Spinal cord (tissue), 10 donors: ENCODE results near the gene DALRD3. TPM values are rescaled to one million over a fixed set of nuclear protein-coding genes. Genes with fewer than 3 reads are reported as not detected.

Experiments
- DNase-seq, 6 donors: peaks; one replicate each; pipeline versions ENCODE4 v3.0.0 to v3.0.0-alpha.2; 2013 to 2015; ENCODE audit warnings: low spot score in 6 of 6, low read depth in 4 of 6
- H3K27ac ChIP-seq: one replicate; pipeline ENCODE4 v1.5.1; 2013; ENCODE audit warnings: low read depth, low read length, control low read depth
- H3K27me3 ChIP-seq: one replicate; pipeline ENCODE4 v1.6.1; 2013; ENCODE audit warnings: low read length; ENCODE audit not compliant: control insufficient read depth, insufficient read depth
- H3K36me3 ChIP-seq: one replicate; pipeline ENCODE4 v1.6.1; 2013; ENCODE audit warnings: low read length; ENCODE audit not compliant: control insufficient read depth, insufficient read depth
- H3K4me1 ChIP-seq: one replicate; pipeline ENCODE4 v1.6.1; 2013; ENCODE audit warnings: low read length; ENCODE audit not compliant: control insufficient read depth, insufficient read depth
- H3K4me3 ChIP-seq: one replicate; pipeline ENCODE4 v1.5.1; 2013; ENCODE audit warnings: low read depth, low read length, control low read depth
- H3K9me3 ChIP-seq: one replicate; pipeline ENCODE4 v1.6.1; 2013; ENCODE audit warnings: low read length; ENCODE audit not compliant: control insufficient read depth, insufficient read depth
- WGBS: methylation state at CpG from one replicate; pipeline ENCODE4 v1.1.5; 2013; ENCODE audit warnings: missing lambda C conversion rate; ENCODE audit not compliant: insufficient coverage; 5-methylcytosine and 5-hydroxymethylcytosine counted together
- polyA plus RNA-seq, 2 donors: library from polyadenylated mRNA; unstranded; fragments of 120-200 nt; gene quantifications; one replicate each; pipeline ENCODE4 v1.2.1, GENCODE V29; 2013; ENCODE audit not compliant: insufficient read length in 2 of 2
- total RNA-seq, 2 donors: library from RNA; depleted of rRNA in 1 of 2; stranded (reverse); fragments of 120-200 nt in 1 of 2; fragments of >200 nt in 1 of 2; gene quantifications; one replicate each; pipeline versions ENCODE4 v1.2.3 to v1.2.4, GENCODE V29; 2013 to 2014
- donor health status: healthy.

Gene DALRD3
- total and polyA plus RNA-seq, 4 donors: 35.7 to 85.7 (median 67.5) TPM

GRCh38 chr3:49006408-49007067 is 11.8 kb downstream of the DALRD3 start:
- Histone ChIP-seq H3K36me3 (peaks cover 34% of the 10 kb centered on the region), H3K4me3 (peak overlapping the region; percentile 99), H3K9me3 (no peaks in the 10 kb centered on the region), H3K27me3 (no peaks in the 10 kb centered on the region), H3K4me1 (peaks cover 31% of the 10 kb centered on the region), H3K27ac (peak overlapping the region; percentile 99)
- peak in 2 of 6 donors; percentile 67 to 69 for DNase-seq
- under 1% methylated on average over 26 of the region's 32 CpGs for WGBS

GRCh38 chr3:49005998-49006397 is 12.4 kb downstream of the DALRD3 start:
- 95% methylated on average over 5 of the region's 5 CpGs for WGBS
- Histone ChIP-seq H3K36me3 (peaks cover 33% of the 10 kb centered on the region), H3K27me3 (no peaks in the 10 kb centered on the region), H3K4me1 (peaks cover 31% of the 10 kb centered on the region), H3K9me3 (no peaks in the 10 kb centered on the region), H3K27ac (peak overlapping the region; percentile 99), H3K4me3 (peak overlapping the region; percentile 99)
- no peak for DNase-seq

GRCh38 chr3:49005303-49005680 is 13.1 kb downstream of the DALRD3 start:
- Histone ChIP-seq H3K27ac (no peak overlapping the region), H3K9me3 (no peaks in the 10 kb centered on the region), H3K36me3 (peaks cover 35% of the 10 kb centered on the region), H3K4me1 (peaks cover 31% of the 10 kb centered on the region), H3K4me3 (no peak overlapping the region), H3K27me3 (no peaks in the 10 kb centered on the region)
- DNase-seq: no peak
- WGBS: 94% methylated on average over 3 of the region's 3 CpGs

- peaks cover 33% of the 10 kb centered on the region for H3K36me3 ChIP-seq
- no peaks in the 10 kb centered on the region for H3K27me3 ChIP-seq
- H3K9me3 ChIP-seq: no peaks in the 10 kb centered on the region
- 89% methylated on average over 14 of the region's 16 CpGs for WGBS
- H3K4me3 ChIP-seq: no peak overlapping the region
- DNase-seq: no peak
- peaks cover 31% of the 10 kb centered on the region for H3K4me1 ChIP-seq
- no peak overlapping the region for H3K27ac ChIP-seq
These were observed 13.8 kb downstream of the DALRD3 start for GRCh38 chr3:49004352-49005302.

GRCh38 chr3:49001155-49001554 is 17.2 kb downstream of the DALRD3 start:
- H3K4me1 ChIP-seq: peaks cover 31% of the 10 kb centered on the region
- DNase-seq: no peak
- H3K27me3 ChIP-seq: no peaks in the 10 kb centered on the region
- H3K9me3 ChIP-seq: no peaks in the 10 kb centered on the region
- no peak overlapping the region for H3K4me3 ChIP-seq
- no peak overlapping the region for H3K27ac ChIP-seq
- 91% methylated on average over 5 of the region's 6 CpGs for WGBS
- H3K36me3 ChIP-seq: peaks cover 57% of the 10 kb centered on the region

GRCh38 chr3:48999085-48999858 is 19.1 kb downstream of the DALRD3 start:
- 75% methylated on average over 8 of the region's 8 CpGs for WGBS
- H3K27ac ChIP-seq: no peak overlapping the region

GRCh38 chr3:48997714-48998637 is 20.4 kb downstream of the DALRD3 start:
- no peaks in the 10 kb centered on the region for H3K27me3 ChIP-seq
- H3K9me3 ChIP-seq: no peaks in the 10 kb centered on the region
- H3K27ac ChIP-seq: no peak overlapping the region
- H3K4me1 ChIP-seq: peaks cover 24% of the 10 kb centered on the region
- peak in 2 of 6 donors; percentile 87 to 91 for DNase-seq
- WGBS: 22% methylated on average over 15 of the region's 20 CpGs
- H3K4me3 ChIP-seq: no peak overlapping the region
- peaks cover 69% of the 10 kb centered on the region for H3K36me3 ChIP-seq

More at GRCh38 chr3:48999085-48999858, 19.1 kb downstream of the DALRD3 start:
- no peak for DNase-seq
- H3K36me3 ChIP-seq: peaks cover 65% of the 10 kb centered on the region
- H3K4me3 ChIP-seq: no peak overlapping the region
- H3K9me3 ChIP-seq: no peaks in the 10 kb centered on the region
- H3K4me1 ChIP-seq: peaks cover 24% of the 10 kb centered on the region
- H3K27me3 ChIP-seq: no peaks in the 10 kb centered on the region

- WGBS: 68% methylated on average over 8 of the region's 8 CpGs
- H3K9me3 ChIP-seq: no peaks in the 10 kb centered on the region
- no peak overlapping the region for H3K4me3 ChIP-seq
- H3K4me1 ChIP-seq: peaks cover 24% of the 10 kb centered on the region
- H3K27ac ChIP-seq: no peak overlapping the region
- no peaks in the 10 kb centered on the region for H3K27me3 ChIP-seq
- peaks cover 62% of the 10 kb centered on the region for H3K36me3 ChIP-seq
- DNase-seq: no peak
These were observed 21.2 kb downstream of the DALRD3 start for GRCh38 chr3:48997102-48997635.
